ENCODE data around the gene PDE4A. TPM values are rescaled to one million over a fixed set of nuclear protein-coding genes. Genes with fewer than 3 reads are reported as not detected.
"Not testable (repeated sequence)": the region's sequence is repeated elsewhere in the genome, so short reads cannot be mapped to it uniquely, and the experiment has no call there.

Gene PDE4A
- 1 to 10 TPM; 2.9 to 4.8 (median 3.9) TPM for polyA plus RNA-seq (ENCODE audit: insufficient read length in 10 of 10)
- long read RNA-seq, donor 1 = 0 reads
- long read RNA-seq, donor 2, partial matches to known transcripts = 0 of 1 reads
- long read RNA-seq, donor 2, other reads (novel, unspliced or antisense) = 0 of 1 reads
- long read RNA-seq, donor 3 = 0 reads
- long read RNA-seq, donor 4, partial matches to known transcripts = 0 of 1 reads
- long read RNA-seq, donor 4, other reads (novel, unspliced or antisense) = 0 of 1 reads
- long read RNA-seq, donor 5, partial matches to known transcripts = 42 of 74 reads
- long read RNA-seq, donor 5, other reads (novel, unspliced or antisense) = 32 of 74 reads
- long read RNA-seq, donor 6, partial matches to known transcripts = 0 of 1 reads
- long read RNA-seq, donor 6, other reads (novel, unspliced or antisense) = 0 of 1 reads
- long read RNA-seq, donor 7, partial matches to known transcripts = 0 of 1 reads
- long read RNA-seq, donor 7, other reads (novel, unspliced or antisense) = 0 of 1 reads
- long read RNA-seq, donor 8, partial matches to known transcripts = 24 of 40 reads
- long read RNA-seq, donor 8, other reads (novel, unspliced or antisense) = 16 of 40 reads
- long read RNA-seq, donor 9 = 0 reads

- no peak for DNase-seq
Measured at GRCh38 chr19:10420444-10421239, at the start of gene PDE4A. Gene PDE4A, plus strand, starts transcription at chr19:10420538. Its CDS starts 227 bp downstream, at chr19:10420765.

GRCh38 chr19:10372690-10373089 is 47.6 kb upstream of the PDE4A start:
- no peak for DNase-seq

GRCh38 chr19:10374931-10375330 is 45.4 kb upstream of the PDE4A start:
- no peak for DNase-seq

GRCh38 chr19:10377140-10377640 is 43.1 kb upstream of the PDE4A start:
- not testable (repeated sequence) for DNase-seq

- no peak for DNase-seq
Measured at GRCh38 chr19:10378124-10378523, 42.2 kb upstream of the PDE4A start.

GRCh38 chr19:10379880-10380312 is 40.4 kb upstream of the PDE4A start:
- DNase-seq = no peak

GRCh38 chr19:10380313-10381102 is 39.8 kb upstream of the PDE4A start, which contains the start of gene TYK2:
Gene TYK2, minus strand, starts transcription at chr19:10380572. Its CDS starts 2,166 bp downstream, at chr19:10378406.
- peak; percentile 99 for DNase-seq

- DNase-seq = not testable (repeated sequence)
Measured at GRCh38 chr19:10383223-10383499, 37.2 kb upstream of the PDE4A start.

- no peak for DNase-seq
Measured at GRCh38 chr19:10384580-10384979, 35.8 kb upstream of the PDE4A start.

GRCh38 chr19:10388957-10389356 is 31.4 kb upstream of the PDE4A start:
- DNase-seq = peak; percentile 76 to 89 (median 85)

GRCh38 chr19:10389863-10390262 is 30.5 kb upstream of the PDE4A start:
- DNase-seq = no peak

- peak; percentile 42 to 62 (median 59) for DNase-seq
Measured at GRCh38 chr19:10390652-10391286, 29.6 kb upstream of the PDE4A start.

- DNase-seq = no peak
Measured at GRCh38 chr19:10392120-10392519, 28.2 kb upstream of the PDE4A start.

GRCh38 chr19:10393137-10393536 is 27.2 kb upstream of the PDE4A start:
- no peak for DNase-seq

GRCh38 chr19:10395003-10395402 is 25.3 kb upstream of the PDE4A start:
- no peak for DNase-seq

- no peak for DNase-seq
Measured at GRCh38 chr19:10395436-10395835, 24.9 kb upstream of the PDE4A start.

GRCh38 chr19:10395917-10396316 is 24.4 kb upstream of the PDE4A start:
- no peak for DNase-seq

- no peak for DNase-seq
Measured at GRCh38 chr19:10398819-10399218, 21.5 kb upstream of the PDE4A start.

GRCh38 chr19:10399340-10399739 is 21.0 kb upstream of the PDE4A start:
- not testable (repeated sequence) for DNase-seq

GRCh38 chr19:10399878-10400277 is 20.5 kb upstream of the PDE4A start:
- no peak for DNase-seq
